T-helper 1 cell treated with Interleukin-12 subunit alpha and Interleukin-12 subunit beta and Interleukin-4 antibody, amounts not matched to agents 30 ng/mL and 1 ng/mL, for 36 hours (primary cell): Measurements from ENCODE around the gene NUDT22. TPM values are rescaled to one million over a fixed set of nuclear protein-coding genes. Genes with fewer than 3 reads are reported as not detected.

Source experiments
- intact Hi-C: fragments of 100-400 bp; cut with micrococcal nuclease; formaldehyde crosslinking; loops from one replicate; pipeline ENCODE4 v1.15.1; 2024
- total RNA-seq: library from RNA; stranded (reverse); gene quantifications from 2 replicates; pipeline ENCODE4 v1.2.3, GENCODE V29; 2022

Gene NUDT22
- total RNA-seq, 1 donor from 2014 or later: 81.5 TPM

DNA sequence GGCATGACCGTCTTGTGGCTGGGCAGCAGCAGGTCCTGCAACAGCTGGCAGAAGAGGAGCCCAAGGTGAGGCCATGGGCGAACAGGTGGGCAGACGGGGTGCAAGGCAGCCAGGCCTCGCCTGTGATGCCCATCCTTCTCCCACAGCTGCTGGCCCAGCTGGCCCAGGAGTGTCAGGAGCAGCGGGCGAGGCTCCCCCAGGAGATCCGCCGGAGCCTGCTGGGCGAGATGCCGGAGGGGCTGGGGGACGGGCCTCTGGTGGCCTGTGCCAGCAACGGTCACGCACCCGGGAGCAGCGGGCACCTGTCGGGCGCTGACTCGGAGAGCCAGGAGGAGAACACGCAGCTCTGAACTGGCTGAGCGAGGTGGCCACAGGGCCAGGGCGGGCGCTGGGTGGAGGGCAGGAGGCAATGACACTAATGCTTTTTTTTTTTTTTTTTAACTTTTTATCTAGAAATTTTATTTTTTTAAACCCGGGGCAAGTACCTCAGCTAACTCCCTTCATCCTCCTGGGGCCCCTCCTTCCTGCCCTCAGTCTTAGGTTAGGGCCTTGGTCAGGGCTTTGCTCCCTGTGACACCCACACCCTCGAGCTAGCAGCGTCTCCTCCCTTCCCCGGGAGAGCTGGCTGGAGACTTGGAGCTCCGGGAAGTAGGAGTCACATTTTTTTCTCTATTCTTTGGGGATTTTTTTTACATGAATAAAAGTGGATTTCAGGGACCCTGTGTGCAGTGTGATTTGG is 41.3 kb downstream of the NUDT22 start:
- intact Hi-C loops: no loop called here

GRCh38 chr11:64268025-64268892 is 42.2 kb downstream of the NUDT22 start:
- intact Hi-C loops: loop anchor here (2.0 kb wide), 1 partner anchor 73 kb away; the partner anchor contains the start of gene CCDC88B

DNA sequence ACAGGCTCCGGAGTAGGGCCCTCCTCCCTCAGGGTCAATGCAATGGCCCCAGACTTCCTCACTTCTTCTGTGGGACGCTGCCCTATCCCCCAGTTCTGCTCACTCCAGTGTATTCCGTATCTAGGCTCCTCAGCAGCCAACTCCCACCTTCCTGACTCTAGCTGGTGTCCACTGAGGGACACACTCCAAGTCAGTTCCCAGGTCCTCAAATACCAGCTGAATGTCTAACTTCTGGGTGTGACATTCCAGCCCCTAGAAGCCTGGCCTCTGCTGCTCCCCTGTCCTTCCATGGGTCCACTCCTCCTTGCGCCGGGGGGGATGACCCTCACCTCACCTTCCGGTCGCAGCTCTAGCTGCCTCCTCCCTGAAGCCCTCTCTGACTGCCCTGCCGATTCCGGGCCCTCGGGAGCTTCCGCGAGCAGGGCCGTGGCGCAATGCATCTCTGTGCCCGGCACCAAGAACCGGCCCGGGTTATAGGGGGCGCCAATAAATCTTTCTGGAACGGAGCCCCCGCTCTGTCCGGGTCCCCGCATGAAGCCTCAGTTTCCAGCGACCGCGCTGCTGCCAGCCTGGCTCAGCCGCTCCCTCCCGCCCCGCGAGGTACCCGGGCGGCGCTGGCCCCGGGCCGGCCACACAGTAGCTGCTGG is 42.9 kb downstream of the NUDT22 start:
- intact Hi-C loops: loop anchor here (1.0 to 2.0 kb wide), 6 partner anchors 18 to 509 kb away; partner anchors contain the start of genes CCDC88B, DNAJC4, PLCB3 and PPP1R14B

DNA sequence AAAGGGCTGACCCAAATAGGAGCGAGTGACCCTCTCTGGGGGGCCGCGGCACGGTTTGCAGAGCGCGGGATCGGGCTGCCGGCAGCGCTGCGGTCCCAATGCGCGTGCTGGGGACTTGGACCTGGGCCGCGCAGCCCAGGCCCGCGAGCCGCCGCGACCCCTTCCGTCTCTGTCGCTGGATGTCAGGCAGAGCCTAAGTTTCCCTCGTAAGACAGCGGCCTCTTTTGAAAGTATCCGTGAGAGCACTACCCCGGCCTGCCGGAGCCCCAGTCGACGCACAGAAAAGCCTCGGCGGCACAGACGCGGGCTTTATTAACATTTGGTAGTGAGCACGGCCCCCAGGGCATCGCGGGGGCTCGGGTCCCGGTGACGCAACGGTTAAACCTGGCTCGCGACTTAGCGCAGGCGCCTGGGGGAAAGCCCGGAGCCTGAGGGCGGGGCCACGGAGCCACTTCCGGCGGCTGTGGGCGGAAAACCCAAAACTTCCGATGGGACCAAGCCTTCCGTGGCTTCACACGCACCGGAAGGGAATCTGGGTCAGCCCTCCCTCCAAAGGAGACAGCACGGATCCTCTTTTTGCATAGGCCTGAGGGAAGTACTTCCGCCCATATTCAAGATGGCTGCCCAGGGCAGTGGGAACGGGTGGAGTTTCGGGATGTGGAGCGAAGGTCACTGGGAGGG is 43.6 kb downstream of the NUDT22 start:
- intact Hi-C loops: loop anchor here (1.0 to 2.0 kb wide), 14 partner anchors 16 to 648 kb away; partner anchors contain the start of genes ATG2A, CCDC88B, DNAJC4 and ESRRA

DNA sequence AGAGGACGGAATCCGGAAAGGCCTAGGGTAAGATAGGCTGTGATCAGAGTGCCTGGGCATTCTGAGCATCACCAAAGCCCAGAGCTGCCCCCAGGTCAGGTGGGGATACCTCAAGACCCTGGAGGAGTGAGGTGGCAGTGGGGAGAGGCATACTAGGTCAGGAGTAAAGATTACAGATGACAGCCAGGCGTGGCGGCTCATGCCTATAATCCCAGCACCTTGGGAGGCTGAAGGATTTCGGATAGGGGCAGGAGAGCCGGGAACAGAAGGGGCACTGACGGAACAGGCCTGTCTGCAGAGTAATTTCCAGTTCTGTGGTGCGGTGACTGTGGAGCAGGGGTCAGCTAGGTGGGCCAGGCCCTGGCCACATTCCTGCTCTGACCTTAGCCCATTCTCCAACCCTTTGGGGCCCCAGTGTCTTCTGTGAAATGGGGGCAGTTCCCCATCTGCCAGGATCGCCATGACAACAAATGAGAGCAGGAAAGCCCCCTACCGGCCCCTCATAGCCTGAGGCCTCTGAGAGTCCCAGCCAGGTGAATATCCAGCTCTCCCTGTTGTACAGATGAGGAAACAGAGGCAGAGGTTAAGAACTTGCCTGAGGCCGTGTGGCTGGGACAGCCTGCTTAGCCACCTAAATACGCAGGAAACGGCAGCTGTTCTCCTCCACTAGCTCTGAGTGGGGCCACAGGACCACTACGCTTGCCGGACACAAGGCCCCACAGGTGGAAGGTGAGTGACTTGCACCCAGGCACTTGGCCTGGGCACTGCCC is 49.1 kb downstream of the NUDT22 start:
- intact Hi-C loops: no loop called here

DNA sequence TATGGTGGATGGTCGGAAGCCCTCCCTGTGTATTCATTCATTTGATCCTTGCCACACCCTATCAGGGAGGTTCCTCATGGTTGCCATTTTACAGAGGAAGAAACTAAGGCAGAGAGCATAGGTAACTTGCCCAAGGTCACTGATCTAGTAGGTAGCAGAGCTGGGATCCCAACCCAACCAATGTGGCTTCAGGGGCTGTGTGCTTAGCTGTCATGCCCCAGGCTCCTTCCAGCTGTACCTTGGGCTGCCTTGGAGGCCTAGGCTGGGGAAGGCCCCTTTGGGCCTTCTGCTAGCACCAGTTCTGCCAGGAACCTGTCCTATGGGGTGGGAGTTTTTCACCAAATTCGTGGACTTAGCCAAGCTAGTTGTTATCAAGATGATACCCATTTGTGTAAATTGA is 49.8 kb downstream of the NUDT22 start:
- intact Hi-C loops: no loop called here

- intact Hi-C loops: no loop called here
These were observed 50.8 kb downstream of the NUDT22 start for GRCh38 chr11:64276653-64277431.

GRCh38 chr11:64278576-64279190 is 52.6 kb downstream of the NUDT22 start:
- intact Hi-C loops: no loop called here

Other genes starting within 250 kb of the NUDT22 start
- gene OTUB1, start 239.8 kb upstream of the NUDT22 start, total RNA-seq: 107 and 108 TPM in 2 replicates
- not detected in 2 replicates for gene FLRT1, start 190.3 kb upstream of the NUDT22 start, total RNA-seq
- 5.6 and 7.8 TPM in 2 replicates for gene MACROD1, start 60.2 kb upstream of the NUDT22 start, total RNA-seq
- gene STIP1, start 40.1 kb upstream of the NUDT22 start, total RNA-seq: 253 and 255 TPM in 2 replicates
- 230 and 241 TPM in 2 replicates for gene FERMT3, start 19.6 kb upstream of the NUDT22 start, total RNA-seq
- gene TRPT1, start 88 bp upstream of the NUDT22 start, total RNA-seq: 28.1 and 28.2 TPM in 2 replicates
- 26.9 and 30.3 TPM in 2 replicates for gene DNAJC4, start 4.3 kb downstream of the NUDT22 start, total RNA-seq
- gene VEGFB, start 8.3 kb downstream of the NUDT22 start, total RNA-seq: 57.7 and 58.7 TPM in 2 replicates
- 48.9 and 50.6 TPM in 2 replicates for gene FKBP2, start 14.8 kb downstream of the NUDT22 start, total RNA-seq
- gene PPP1R14B, start 20.7 kb downstream of the NUDT22 start, total RNA-seq: 103 and 111 TPM in 2 replicates
- gene PLCB3, start 25.3 kb downstream of the NUDT22 start, total RNA-seq: 11.5 and 12.0 TPM in 2 replicates
- gene BAD, start 58.4 kb downstream of the NUDT22 start, total RNA-seq: 40.9 and 45.8 TPM in 2 replicates
- gene GPR137, start 59.6 kb downstream of the NUDT22 start, total RNA-seq: 49.4 and 52.1 TPM in 2 replicates
- 0.76 TPM in 1 of 2 replicates, not detected in the other for gene KCNK4, start 65.0 kb downstream of the NUDT22 start, total RNA-seq
- gene CATSPERZ, start 74.1 kb downstream of the NUDT22 start, total RNA-seq: not detected in 2 replicates
- gene ESRRA, start 79.2 kb downstream of the NUDT22 start, total RNA-seq: 50.8 and 52.7 TPM in 2 replicates
- 187 and 190 TPM in 2 replicates for gene TRMT112, start 91.3 kb downstream of the NUDT22 start, total RNA-seq
- gene PRDX5, start 91.8 kb downstream of the NUDT22 start, total RNA-seq: 101 TPM in 2 replicates
- gene CCDC88B, start 113.9 kb downstream of the NUDT22 start, total RNA-seq: 188 and 191 TPM in 2 replicates
- gene RPS6KA4, start 132.9 kb downstream of the NUDT22 start, total RNA-seq: 30.8 and 31.9 TPM in 2 replicates